Islet of Langerhans (tissue), 1 donor: ENCODE data around the gene ZSWIM1.
"Not testable (repeated sequence)": the region's sequence is repeated elsewhere in the genome, so short reads cannot be mapped to it uniquely, and the experiment has no call there.

Experiments
- FAIRE-seq: peaks from one replicate; lab custom pipeline; 2011; peaks lifted over from hg19 to GRCh38; lab: Jason Lieb, UNC

The ZSWIM1 gene

DNA sequence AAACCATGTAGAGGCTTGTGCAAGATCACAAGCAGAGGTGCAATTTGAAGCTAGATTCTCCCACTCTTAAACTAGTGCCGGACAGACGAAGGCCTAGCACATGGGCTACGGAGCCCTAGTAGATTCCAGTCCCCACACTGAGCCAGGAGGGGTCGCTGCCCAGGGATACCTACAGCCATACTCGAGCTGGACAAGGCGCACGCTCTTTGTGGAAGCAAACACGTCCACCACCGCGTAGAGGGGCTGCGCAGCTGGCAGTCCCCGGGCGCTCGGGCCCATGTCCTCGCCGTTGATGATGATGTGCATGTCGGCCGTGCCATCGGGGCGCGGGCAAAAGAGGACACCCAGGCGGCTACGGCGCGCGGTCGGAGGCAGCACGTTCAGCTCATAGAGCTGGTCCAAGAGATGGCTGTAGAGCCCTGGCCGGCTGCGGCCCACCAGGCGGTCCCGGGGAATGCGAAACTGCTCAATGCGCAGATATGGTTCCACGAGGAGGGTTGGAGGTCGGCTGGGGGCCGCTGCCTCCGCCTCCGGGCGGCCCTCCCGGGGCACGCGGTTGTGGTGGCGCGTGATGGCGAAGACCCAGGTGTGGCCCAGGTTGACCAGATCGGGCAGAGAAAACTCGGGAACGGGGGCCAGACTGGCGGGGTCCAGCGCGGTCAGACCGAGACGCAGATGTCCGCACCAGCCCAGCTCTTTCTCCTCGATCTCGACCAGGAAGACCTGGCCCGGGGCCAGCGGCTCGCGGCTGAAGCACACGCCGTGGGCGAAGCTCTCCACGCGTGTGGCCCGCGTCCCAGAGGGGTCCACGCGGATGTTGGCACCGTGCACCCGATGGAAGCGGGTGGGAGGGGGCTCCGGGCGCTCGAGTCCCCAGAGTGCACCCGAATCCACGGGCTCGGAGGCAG lies 9.3 kb downstream of the ZSWIM1 start:
- no peak for FAIRE-seq

DNA sequence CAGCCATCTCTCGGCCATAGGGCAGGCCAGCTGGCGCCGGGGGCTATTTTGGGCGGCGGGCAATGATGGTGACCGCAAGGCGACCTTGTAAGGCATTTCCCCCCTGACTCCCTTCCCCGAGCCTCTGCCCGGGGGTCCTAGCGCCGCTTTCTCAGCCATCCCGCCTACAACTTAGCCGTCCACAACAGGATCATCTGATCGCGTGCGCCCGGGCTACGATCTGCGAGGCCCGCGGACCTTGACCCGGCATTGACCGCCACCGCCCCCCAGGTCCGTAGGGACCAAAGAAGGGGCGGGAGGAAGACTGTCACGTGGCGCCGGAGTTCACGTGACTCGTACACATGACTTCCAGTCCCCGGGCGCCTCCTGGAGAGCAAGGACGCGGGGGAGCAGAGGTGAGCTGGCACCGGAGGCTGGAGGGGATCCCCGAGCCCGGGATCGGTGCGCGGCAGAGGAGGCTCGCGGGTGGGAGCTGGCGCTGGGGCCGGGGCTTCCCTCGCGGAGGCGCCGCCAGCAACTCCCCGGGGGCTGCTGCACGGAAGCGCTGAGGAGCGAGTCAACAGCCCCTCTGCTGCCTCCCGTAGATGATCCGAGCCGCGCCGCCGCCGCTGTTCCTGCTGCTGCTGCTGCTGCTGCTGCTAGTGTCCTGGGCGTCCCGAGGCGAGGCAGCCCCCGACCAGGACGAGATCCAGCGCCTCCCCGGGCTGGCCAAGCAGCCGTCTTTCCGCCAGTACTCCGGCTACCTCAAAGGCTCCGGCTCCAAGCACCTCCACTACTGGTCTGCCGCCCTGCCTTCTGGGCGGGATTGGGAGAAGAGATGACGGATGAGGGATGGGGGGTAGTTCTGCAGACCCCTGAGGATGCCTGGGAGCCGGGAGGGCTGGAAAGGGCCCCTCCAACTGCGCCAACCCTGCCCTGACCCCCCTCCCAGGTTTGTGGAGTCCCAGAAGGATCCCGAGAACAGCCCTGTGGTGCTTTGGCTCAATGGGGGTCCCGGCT lies 10.3 kb downstream of the ZSWIM1 start, which contains the start of the genes CTSA and NEURL2:
TSS of gene CTSA (plus strand) at position 351 of the 999 bp plus-strand sequence. CDS start at position 585, 234 bp downstream.
TSS of gene NEURL2 (minus strand) at position 224 of the 999 bp plus-strand sequence. CDS start at position 7, 217 bp downstream.
- no peak for FAIRE-seq

DNA sequence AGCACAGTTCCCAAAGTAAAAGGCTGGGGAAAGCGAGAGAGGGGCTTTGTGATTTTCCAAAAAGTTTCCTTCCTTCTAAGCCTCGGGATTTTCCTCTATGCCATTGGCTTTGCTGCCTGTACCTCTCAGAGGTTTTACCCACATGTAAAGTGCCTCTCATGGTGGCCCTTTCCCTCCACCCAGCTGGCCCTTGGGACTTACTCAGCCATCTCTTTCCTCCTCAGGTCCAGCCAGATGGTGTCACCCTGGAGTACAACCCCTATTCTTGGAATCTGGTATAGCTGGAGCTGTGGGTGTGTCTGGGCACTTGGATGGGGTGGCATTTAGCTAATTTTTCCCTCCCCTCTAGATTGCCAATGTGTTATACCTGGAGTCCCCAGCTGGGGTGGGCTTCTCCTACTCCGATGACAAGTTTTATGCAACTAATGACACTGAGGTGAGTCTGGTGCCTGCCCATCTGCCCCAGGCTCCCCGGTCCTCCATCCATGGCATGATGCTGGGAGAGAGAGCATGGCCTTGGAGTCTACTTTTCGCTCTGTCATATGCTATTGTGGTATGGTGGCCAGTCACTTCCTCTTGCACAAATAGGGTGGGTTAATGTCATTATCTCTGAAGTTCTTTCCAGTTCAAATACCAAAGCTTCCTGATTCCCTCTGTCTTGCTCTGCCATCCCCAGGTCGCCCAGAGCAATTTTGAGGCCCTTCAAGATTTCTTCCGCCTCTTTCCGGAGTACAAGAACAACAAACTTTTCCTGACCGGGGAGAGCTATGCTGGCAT lies 11.2 kb downstream of the ZSWIM1 start:
- FAIRE-seq = no peak

DNA sequence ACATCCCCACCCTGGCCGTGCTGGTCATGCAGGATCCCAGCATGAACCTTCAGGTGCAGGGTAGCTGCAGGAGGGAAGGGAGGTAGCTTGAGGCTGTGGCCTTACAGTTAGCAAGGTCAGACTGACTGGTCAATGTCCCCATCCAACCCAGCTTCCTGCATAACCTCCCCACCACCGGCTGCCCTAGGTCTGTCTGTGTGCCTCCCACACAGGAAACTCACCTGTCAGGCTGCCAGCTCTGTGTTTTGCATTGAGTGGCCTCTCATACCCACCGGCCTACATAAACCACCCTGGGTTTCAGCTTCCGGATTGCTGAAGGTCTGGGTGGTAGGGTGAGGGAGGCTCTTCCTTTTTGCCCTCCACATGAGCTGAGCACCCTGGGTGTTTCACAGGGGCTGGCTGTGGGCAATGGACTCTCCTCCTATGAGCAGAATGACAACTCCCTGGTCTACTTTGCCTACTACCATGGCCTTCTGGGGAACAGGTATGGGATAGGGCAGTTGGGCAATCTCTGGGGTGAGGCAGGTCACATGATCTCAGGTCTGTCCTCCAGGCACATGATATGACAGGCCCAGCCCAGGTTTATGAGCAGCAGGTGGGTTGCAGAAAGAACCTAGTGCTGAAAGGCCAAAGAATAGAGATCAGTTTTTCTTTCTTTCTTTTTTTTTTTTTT lies 11.9 kb downstream of the ZSWIM1 start:
- FAIRE-seq = no peak

DNA sequence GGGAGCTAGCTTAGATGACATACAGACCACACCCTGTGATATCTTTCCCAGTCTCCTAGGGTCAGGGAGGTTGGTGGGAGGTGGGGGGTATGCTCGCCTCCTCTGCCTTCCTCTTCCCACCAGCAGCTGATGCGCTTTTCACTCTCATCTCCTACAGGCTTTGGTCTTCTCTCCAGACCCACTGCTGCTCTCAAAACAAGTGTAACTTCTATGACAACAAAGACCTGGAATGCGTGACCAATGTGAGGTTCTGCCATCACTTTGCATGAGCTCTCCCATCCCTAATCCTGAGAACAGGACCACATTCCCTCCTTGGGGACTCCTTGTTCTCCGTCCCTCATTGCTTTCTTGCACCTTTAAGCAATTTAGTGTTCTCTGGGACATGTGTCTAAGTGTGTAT lies 12.8 kb downstream of the ZSWIM1 start:
- no peak for FAIRE-seq

DNA sequence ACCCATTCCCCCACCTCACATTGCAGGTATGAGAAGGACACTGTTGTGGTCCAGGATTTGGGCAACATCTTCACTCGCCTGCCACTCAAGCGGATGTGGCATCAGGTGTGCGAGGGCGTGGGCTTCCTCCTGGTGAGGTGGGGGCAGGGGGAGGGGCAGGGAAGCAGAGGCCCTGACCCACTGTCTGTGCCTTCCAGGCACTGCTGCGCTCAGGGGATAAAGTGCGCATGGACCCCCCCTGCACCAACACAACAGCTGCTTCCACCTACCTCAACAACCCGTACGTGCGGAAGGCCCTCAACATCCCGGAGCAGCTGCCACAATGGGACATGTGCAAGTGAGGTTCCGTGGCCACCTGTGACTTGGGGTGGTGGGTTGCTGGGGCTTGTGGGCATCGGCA lies 13.8 kb downstream of the ZSWIM1 start:
- no peak for FAIRE-seq

DNA sequence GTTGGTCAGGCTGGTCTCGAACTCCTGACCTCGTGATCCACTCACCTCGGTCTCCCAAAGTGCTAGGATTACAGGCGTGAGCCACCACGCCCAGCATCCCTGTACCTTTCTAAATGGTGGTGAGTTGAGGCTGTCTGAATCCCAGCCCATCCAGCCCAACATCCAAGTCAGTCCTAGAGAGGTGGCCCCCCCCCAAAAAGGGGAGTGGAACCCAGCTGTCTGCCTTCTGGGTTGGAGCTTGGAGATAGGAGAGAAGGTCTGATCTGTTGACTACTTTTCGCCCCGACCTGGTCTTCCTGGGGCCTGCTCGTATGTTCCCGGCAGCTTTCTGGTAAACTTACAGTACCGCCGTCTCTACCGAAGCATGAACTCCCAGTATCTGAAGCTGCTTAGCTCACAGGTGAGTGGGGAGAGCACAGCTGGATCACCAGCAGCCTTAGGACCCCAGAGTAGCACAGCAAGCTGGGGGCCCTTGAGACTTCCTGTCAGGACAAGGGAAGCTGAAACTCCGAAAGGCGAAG lies 15.7 kb downstream of the ZSWIM1 start:
- FAIRE-seq = no peak

DNA sequence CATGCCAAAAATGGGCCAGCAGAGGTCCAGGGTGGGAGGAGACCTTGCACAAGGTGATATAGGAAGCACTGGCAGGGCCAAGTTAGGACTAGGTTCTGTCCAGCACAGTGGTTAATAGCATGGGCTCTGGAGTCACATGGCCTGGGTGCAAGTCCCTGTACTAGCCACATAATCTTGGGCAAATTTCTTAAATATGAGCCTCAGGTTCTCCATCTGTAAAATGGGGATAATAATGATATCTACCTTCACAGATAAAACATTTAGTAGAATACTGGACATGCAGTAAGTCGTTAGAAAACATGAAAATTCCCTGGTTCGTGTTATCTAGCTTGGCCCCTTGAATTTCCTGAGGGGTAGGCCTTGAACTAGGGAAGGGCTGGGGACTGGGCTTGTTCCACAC lies 16.3 kb downstream of the ZSWIM1 start:
- FAIRE-seq = no peak

DNA sequence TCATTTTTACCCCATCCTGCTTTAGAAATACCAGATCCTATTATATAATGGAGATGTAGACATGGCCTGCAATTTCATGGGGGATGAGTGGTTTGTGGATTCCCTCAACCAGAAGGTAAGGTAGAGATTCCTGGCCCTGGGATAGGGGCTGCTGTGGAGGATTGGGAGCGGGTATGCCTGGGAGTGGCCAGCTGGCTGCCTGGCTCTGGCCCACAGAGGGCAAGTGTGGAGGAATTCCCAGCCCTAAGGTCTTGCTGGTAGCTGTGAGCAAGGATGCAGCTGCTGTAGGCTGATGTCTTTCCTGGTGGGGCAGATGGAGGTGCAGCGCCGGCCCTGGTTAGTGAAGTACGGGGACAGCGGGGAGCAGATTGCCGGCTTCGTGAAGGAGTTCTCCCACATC lies 16.7 kb downstream of the ZSWIM1 start:
- no peak for FAIRE-seq

DNA sequence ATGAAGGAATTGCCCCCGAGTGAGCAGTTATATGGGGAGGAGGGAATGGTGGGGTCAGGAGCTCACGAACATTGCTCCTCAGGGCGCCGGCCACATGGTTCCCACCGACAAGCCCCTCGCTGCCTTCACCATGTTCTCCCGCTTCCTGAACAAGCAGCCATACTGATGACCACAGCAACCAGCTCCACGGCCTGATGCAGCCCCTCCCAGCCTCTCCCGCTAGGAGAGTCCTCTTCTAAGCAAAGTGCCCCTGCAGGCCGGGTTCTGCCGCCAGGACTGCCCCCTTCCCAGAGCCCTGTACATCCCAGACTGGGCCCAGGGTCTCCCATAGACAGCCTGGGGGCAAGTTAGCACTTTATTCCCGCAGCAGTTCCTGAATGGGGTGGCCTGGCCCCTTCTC lies 17.3 kb downstream of the ZSWIM1 start:
- no peak for FAIRE-seq

DNA sequence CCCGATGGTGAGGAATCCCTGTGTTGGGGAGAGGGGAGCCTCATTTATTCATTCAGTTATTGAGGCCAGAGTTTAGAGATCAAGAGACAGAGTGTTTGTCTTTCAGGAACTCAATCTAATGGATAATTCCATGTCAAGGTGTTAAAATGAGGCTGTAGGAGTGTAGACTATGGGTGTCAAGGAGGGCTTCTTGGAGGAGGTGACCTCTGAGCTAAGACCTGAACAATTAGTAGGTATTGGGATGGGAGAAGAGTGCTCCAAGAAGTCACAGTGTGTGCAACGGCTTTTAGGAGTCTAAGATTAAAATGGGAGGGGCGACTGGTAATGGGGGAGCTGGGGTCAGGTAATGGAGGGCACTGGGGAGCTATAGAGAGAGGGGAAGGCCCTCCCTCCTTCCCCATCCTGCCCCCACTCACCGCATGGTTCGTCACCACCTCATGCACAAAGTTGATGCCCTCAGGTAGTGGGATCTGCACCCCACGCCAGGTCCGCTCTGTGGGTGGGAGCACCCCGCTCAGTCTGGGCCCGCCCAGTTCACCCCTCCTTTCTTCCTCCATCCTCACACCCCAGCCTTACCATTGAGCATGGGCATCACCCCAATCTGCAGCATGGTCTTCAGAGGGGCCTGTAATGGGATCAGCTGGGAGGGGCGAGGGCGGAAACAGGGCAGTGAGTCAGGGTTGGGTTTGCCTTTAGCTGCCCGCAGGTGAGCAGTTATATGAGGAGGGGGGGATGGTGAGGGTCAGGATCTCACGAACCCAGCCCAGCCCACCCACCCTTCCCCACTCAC lies 18.2 kb downstream of the ZSWIM1 start:
- no peak for FAIRE-seq

DNA sequence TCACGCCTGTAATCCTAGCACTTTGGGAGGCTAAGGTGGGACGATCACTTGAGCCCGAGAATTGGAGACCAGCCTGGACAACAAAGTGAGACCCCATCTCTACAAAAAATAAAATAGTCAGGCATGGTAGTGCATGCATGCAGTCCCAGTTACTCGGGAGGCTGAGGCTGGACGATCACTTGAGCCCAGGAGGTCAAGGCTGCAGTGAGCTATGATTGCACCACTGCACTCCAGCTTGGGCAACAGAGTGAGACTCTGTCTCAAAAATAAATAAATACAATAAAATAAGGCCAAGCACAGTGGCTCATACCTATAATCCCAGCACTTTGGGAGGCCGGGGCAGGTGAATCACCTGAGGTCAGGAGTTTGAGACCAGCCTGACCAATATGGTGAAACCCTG lies 20.3 kb downstream of the ZSWIM1 start:
- FAIRE-seq = not testable (repeated sequence)

DNA sequence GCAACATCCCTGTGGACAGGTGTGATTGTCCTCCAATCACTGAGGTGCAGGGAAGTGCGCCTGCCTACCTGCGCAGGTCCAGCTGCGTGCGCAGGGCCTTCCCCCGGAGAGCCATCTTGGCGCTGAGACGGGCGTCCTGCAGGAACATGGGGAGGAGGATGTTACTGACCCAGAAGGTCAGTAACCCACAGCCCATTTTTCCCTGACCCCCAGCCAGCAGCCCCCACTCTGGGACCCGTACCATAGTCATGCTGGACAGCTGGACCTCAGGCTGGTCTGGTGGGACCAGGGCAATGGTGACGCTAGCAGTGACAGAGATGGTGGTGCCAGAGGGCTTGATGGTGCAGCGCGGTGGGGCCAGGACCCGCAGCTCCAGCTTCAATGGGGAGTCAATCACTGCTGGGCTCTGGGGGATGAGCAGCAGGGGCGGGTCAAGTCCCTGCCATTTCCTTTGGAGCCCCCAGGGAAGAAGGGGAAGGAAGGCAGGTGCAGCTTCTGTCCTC lies 21.2 kb downstream of the ZSWIM1 start:
- no peak for FAIRE-seq

DNA sequence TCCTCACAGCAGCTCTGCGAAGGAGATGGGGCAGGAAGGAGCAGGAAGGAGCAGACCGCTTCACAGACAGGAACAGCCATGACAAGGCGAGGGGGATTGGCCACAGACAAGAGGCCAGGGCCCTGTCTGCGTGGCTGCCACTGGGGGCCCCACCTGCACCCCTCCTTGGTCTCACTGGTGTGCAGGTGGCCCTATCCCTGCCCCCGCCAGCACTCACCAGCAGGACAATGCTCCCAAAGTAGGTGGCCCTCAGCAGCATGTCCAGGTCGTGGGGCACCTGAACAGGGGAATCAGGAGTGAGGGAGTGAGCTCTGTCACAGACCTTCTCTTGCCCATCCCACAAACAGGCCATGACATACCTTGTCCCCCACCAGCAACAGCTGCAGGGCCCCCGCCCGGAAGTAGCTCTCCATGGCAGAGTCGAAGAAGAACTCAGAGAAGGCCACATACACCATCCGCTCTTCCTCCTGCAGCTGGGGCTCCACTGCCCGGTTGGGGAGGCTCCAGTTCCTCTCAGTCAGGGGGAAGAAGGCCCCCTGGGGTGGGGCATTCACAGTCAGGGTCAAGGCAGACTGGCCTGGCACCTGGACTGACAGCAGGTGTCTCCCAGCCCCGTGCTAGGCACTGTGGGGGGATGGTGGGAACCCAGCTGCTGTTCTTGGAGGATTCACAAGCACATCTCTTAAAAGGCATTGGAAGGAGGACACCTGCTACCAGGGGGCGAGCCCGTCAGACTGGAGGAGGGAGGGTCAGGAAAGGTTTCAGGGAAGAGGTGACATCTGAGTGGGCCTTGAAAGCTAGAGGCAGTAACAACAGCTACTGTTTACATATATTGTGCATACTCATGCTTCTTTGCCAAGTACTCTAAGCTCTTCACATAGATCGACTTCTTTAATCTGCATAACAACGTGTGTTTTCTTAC lies 23.8 kb downstream of the ZSWIM1 start:
- no peak for FAIRE-seq

DNA sequence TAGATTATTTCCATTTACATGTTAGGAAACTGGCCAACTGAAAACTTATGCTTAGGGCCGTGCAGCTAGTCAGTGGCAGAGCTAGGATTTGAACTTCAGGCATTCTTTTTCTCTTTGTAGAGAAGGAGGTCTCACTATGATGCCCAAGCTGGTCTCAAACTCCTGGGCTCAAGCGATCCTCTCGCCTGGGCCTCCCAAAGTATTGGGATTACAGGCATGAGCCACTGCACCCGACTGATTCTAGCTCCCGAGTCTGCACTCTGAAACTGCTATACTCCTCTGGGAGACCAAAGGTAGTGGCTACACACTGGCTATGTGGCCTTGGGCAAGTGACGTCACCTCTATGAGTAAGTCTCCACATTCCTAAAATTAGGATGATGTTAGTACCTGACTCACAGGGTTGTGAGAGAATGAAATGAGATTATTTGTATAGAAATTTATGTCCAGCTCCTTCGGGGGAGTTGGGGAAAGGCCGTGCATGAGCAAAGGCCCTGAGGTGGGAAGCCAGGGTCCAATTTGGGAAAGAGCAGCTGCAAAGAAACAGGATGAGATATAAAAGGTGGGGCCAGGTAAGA lies 24.6 kb downstream of the ZSWIM1 start:
- FAIRE-seq = no peak

DNA sequence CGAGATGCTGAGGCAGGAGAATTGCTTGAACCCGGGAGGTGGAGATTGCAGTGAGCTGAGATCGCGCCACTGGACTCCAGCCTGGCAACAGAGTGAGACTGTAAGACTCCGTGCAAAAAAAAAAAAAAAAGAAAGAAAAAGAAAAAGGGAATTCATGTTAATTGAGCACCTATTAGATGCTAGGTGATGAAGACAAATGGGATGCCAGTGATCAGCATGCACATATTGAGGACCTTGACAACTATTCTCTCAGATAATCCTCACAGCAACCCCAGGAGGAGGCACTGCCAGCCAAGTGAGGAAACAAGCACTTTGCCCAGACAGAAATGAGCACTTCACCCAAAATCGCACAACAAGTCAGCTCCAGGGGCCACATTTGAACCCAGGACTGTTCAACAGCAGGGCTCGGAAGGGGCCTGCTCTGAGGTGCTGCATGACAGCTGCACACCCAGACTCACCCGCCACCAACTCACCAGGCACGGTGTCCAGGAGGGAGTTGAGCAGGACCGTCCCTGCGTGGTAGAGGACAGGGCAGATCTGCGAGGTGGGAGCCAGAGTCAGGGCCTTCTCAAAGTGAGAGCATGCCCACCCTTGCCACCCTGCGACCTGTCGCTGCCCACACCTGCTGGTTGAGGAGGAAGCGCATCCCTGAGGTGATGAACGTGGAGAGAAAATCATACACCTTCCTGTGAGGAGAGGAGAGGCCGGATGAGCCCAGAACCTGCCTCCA lies 26.4 kb downstream of the ZSWIM1 start:
- no peak for FAIRE-seq

DNA sequence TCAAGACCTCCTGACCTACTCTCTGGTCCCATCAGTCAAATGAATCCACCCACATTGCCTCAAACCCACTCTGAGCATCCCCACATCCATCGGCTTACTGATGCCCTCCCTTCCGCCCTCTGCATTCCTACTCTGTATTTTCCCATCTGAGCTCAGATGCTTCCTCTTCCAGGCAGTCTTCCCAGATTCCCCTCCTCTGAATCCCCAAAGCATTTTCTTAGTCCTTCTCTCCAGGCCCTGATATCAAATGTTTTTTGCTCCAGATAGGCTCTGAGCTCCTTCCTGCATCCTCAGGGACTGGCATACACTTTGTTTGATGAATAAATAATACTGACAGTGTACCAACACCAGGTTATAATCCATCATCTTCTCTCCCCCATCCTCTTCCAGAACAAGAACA lies 27.1 kb downstream of the ZSWIM1 start:
- no peak for FAIRE-seq

DNA sequence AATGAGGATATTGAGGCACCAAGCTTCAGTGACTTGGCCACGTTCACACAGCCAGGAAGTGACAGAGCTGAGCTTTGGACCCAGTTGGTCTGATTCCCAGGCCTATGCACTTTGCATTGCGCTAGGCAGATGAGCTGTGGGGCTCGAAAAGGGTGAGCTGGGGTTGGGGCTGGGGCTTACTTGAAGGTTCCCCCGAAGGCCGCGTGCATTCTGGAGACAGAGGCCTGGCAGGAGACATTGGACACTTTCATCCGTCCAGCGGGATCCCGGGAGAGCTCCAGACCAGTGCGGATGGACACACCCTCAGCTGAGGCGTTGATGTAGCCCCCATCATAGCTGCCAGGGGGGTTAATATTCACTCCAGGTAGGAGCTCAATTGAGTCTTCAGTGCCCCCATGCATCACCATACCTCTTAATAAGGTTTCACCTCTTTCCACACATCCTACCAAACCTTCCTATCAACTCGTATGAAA lies 28.3 kb downstream of the ZSWIM1 start:
- FAIRE-seq = no peak
